NCI-H2227 (cell line): ENCODE measurements around the gene PRICKLE3.

Experiments
- DNase-seq: peaks from one replicate; lab custom pipeline; 2025; ENCODE audit not compliant: unreplicated experiment; lab: John Stamatoyannopoulos, UW

PRICKLE3 gene, protein sequence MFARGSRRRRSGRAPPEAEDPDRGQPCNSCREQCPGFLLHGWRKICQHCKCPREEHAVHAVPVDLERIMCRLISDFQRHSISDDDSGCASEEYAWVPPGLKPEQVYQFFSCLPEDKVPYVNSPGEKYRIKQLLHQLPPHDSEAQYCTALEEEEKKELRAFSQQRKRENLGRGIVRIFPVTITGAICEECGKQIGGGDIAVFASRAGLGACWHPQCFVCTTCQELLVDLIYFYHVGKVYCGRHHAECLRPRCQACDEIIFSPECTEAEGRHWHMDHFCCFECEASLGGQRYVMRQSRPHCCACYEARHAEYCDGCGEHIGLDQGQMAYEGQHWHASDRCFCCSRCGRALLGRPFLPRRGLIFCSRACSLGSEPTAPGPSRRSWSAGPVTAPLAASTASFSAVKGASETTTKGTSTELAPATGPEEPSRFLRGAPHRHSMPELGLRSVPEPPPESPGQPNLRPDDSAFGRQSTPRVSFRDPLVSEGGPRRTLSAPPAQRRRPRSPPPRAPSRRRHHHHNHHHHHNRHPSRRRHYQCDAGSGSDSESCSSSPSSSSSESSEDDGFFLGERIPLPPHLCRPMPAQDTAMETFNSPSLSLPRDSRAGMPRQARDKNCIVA

DNA sequence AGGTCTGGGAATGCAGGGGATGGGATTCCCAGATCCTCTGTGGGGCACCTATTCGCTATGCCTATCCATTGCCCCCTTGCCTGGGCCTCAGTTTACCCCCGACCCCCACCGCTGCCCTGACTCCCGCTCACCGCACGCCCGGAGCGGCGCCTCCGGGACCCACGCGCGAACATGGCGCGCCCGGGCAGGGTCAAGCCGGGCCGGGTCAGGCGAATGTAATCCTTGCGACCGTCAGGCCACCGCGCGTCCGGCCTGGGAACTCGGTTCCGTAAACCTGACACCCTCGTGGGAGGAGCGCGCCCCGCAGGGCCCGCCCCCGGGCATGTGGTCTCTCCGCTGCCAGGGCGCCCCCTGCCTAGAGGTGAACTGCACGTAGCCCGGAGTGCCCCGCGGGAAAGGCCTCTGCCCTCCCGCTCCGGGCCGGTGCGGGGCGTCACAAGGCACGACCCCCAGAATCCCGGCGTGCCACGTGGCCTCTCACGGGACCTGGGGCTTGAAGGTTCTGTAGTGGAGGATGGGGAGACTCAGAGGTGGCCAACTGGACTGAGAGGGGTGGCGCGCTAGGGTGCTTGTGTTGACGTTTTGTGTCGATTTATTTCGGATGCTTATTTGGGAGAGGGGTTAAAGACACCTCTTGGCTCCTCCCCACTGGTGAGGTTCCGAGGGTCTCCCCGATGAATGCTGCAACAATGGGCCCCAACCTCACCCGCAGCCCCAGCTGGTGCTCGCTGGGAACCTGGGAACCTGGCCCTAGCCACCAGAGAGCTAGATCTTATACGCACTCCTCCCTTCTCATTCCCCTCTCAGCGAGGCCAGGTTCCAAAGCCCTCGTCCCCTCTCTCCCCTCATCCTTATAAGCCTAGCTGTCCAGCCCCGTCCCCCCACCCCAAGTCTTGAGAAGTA lies at the start of gene PRICKLE3:
TSS of gene PRICKLE3 (minus strand) at position 249 of the 903 bp plus-strand sequence. CDS start at position 173, 76 bp downstream.
- no peak for DNase-seq

GRCh38 chrX:49233887-49234555 lies 47.8 kb upstream of the PRICKLE3 start:
- no peak for DNase-seq

DNA sequence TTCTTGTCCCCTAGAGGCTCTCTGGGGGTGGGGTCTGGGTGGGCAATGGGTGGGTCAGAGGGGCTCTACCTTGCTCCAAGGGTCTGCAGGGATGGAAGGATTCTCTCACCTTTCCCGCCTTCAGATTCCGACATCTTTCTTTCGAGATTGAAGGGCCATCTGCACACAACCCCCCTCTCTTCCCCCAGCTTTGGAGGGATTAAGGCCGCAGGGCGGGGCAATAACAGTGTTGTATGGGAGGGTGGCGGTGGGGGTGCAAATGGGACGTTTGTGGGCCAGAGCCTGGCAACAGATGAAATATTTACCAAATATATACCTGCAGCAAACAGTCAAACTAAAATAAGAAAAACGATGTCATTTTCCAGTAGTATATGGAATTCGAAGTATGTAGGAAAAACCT lies 47.0 kb upstream of the PRICKLE3 start, which contains the start of gene CACNA1F:
TSS of gene CACNA1F (minus strand) at position 165 of the 400 bp plus-strand sequence. CDS start at position 134, 31 bp downstream.
- no peak for DNase-seq

DNA sequence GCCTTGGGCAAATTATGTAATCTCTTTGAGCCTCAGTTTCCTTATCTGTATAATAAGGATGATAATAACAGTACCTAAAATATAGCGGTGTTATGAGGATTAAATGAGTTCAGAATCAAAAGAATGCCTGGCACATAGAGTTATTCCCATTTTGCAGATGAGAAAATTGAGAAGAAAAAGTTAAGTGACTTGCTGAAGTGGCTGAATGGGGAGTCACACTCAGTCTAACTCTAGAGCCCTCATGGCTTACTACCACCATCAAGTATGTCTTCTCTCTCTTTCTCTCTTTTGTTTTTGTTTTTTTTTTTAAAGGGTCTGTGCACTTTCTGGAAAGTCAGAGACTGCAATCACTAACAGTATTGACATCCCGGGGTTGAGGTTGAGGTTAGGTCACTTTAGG lies 46.4 kb upstream of the PRICKLE3 start:
- DNase-seq, result no peak

DNA sequence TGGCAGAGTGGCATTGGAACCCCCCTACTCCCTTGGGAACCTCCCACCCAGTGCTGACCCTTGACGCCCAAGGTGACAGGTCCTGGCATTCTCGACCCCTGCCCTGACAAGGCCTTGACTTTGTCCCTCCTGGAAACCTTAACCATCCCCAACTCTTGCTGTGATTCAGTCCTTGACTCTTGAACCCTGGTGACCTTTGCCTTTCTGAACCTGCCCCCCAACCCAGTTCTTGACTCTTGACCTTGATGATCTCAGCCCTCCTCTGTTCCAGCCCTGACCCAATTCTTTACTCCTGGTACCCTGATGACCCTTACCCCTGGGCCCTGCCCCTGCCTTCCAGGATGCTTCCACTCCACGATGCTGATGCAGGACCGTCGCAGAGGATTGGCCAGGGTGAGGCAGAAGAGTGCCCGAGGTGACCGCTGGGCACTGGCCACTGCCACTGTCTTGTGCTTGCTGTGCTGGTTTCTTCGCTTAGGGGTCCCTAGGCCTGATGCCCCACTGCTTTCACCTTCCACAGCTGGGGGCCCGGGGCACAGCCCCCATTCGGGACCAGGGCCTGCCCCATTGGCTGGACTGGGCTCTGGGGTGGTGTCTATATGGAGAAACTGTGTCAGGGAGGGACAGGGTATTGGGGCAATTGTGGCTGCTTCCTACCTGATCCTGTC lies 45.3 kb upstream of the PRICKLE3 start:
- no peak for DNase-seq

GRCh38 chrX:49230500-49231232 lies 44.5 kb upstream of the PRICKLE3 start:
- peak; percentile 25 for DNase-seq

- no peak for DNase-seq
Measured at GRCh38 chrX:49228185-49228584, 42.0 kb upstream of the PRICKLE3 start.

DNA sequence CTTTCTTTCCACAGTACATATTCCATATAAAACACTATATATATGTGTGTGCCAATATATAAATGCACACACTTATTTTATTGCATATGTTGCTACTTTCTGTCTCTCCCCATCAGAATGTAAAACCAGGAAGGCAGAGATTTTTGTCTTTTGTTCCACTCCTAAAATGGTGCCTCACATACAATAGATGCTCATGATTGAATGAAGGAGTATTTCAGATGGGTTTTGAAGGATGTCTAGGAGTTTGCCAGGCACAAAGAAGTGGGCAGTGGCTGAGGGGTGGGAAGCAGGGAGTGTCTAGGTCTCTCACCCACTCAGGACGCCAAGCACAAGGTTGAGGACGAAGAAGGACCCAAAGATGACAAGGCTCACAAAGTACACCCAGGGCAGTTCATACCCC lies 41.6 kb upstream of the PRICKLE3 start:
- DNase-seq, result no peak

- no peak for DNase-seq
Measured at GRCh38 chrX:49226946-49227345, 40.8 kb upstream of the PRICKLE3 start.

GRCh38 chrX:49225858-49226257 lies 39.7 kb upstream of the PRICKLE3 start:
- no peak for DNase-seq

DNA sequence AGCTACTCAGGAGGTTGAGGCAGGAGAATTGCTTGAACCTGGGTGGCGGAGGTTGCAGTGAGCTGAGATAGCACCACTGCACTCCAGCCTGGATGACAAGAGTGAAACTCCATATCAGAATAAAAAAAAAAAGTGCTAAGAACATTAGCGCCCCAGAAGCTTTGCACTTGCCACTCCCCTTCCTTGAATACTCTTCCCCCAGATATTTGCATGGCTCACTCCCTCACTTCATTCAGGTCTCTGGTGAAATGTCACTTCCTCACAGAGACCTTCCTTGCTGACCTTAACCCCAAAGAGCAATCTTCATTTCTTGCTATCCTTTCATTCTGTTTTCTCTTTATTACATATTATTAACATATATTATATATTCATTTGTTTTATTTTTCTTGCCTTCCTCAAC lies 35.7 kb upstream of the PRICKLE3 start:
- no peak for DNase-seq

DNA sequence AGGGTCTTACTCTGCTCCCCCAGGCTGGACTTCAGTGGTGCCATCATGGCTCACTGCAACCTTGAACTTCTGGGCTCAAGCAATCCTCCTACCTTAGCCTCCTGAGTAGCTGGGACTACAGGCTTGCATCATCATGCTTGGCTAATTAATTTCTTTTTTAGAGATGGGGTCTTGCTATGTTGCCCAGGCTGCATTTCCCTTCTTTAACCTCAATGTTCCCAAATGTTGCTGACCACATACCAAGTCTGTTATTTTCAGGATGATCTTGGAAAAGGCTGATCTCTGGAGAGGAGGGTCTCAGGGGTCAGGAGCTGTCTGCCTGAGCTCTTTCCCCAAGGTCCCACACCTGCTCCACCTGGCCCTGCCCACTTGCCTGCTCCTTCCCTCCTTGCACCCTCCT lies 33.9 kb upstream of the PRICKLE3 start:
- no peak for DNase-seq

GRCh38 chrX:49214996-49215526 lies 28.9 kb upstream of the PRICKLE3 start:
- no peak for DNase-seq

DNA sequence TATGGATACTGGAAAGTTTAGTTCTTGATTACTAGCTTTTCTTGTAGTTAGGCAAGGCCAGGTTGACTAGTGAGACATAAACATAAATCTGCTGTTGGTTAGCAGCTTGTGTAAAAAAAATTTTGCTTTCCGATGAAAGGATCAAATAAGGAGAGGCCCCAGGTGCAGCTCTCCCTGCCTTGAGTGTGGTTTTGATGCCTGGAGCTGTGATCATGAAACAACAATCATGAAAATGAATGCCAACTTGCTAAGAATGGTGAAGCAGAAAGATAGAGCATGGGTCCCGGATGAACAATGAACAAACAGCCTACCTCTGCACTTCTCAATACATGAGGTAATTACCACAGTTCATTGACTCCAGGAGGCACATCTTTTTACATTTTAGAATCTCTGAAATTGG lies 28.2 kb upstream of the PRICKLE3 start:
- DNase-seq, result no peak

DNA sequence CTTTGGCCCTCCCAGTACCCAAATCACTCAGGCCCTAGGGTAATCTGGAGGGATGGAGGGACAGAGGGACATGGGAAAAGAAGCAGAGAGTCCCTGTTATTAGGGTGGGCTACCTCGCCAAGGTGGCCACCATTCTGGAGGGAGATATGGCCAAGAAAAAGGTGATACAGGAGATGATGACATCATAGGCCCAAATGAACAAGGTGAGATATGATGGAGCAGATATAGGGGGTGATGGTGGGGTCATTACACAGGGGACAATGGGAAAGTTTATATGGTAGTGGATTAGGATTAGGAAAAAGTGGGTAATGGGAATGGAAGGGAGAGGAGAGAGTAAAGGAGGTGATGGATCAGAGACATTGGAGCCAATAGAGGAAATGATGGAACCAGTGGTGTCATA lies 26.7 kb upstream of the PRICKLE3 start:
- DNase-seq, result no peak

- no peak for DNase-seq
Measured at GRCh38 chrX:49212209-49212608, 26.0 kb upstream of the PRICKLE3 start.

- no peak for DNase-seq
Measured at GRCh38 chrX:49211074-49211473, 24.9 kb upstream of the PRICKLE3 start.

DNA sequence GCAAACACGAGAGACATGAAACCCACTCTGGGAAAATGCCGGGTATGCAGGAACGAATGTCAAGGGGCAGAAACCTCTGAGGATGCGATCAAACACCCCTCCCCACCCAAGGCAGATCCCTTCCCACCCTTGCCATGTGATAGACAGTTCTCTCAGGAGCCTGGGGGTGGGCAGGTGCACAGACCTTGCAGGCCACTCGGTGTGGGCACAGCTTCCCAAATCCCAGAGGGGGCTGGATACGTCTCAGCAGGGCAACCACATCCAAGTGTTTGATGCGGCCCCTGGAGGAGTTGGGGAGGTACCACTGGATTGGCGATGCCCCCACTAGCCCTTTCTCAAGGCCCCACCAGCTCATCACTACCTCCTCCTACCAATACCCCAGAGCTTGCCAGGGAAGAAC lies 24.2 kb upstream of the PRICKLE3 start:
- no peak for DNase-seq

DNA sequence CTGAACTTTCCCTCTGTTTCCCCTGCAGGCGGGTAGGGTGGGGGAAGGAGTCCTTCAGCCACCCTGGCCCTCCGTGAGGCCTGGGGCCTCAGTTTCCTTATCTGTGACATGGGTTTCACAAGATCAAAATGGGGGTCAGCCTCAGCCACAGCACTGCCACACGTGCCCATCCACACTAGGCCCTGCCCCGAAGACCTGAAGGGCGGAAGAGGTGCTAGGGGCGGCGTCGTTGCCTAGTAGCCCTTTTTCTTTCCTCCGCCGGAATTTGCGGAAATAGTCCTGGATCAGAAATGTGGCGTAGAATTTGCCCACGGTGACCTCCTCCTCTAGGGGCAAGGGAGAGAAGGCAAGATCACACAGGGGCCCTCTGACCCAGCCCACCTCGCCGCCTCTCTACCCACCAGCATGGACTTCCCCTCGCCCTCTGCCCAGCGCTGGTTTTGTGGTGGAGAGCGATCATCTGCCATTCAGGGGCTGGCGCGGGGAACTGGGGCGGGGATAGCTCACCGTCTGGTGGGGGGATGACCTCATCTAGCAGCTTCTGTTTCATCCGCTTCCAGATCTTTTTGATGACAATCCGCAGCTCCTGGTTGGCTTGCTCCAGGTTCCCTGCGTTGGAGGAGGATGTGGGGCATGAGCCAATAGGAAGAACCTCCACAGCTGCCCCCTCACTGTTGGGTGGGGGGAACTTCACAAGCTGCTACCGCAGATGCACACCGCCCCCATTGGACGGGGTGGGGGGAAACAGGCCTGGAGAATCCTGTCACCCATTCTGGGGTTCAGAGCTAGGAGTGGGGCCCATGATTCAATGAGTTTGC lies 23.5 kb upstream of the PRICKLE3 start:
- DNase-seq, result no peak
